ENCODE data around the gene PTPRG. TPM values are rescaled to one million over a fixed set of nuclear protein-coding genes. Genes with fewer than 3 reads are reported as not detected.

Gene PTPRG
- total RNA-seq, 1 donor from 2014 or later: 0.22 TPM

DNA sequence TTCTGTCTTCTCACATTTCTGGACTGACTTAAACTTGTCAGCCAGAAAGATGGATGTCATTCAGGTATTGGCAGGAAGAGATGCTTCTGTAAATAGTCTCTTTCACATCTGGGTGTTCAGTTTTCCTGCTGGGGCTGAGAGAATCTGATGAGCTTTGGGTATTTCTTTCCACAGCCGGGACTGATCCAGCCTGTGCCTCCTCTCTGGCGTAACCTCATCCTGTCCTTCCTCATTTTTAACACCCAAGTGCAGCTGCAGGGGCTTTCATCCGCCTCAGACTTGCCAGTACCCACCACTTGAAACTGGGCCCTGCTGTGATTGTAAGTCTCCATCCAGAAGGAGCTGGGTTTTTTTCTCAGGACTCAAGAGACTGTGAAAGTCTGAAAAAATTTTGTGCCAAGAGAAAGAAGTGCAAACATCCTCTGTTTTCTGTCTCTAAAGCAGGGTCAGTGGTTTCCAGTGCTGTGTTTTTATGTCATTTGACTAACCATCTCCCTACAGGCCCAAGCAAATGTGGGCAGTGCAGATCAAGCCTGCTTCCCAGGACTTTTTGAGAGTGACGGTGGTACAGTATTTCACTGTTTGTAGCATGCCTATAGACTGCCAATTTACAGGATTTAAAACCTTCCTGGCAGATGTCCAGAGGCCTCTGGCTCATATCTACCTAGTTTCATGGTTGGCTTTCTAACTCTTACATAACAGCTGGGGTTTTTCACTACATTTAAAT is 342.7 kb downstream of the PTPRG start:
- H3K27ac Mint-ChIP-seq: no peak overlapping the region
- H3K9me3 Mint-ChIP-seq: no peaks in the 10 kb centered on the region
- ATAC-seq (ENCODE audit: low read depth) (no peak), DNase-seq (no peak)
- intact Hi-C loops (cut with micrococcal nuclease): no loop called here
- no peak for TF ChIP-seq CTCF (IDR thresholded peaks at IDR 0.05)
- H3K4me3 Mint-ChIP-seq: no peak overlapping the region
- POLR2A ChIA-PET: no interaction called here
- no peaks in the 10 kb centered on the region for H3K36me3 Mint-ChIP-seq (ENCODE audit: low read depth)
- H3K27me3 Mint-ChIP-seq: no peaks in the 10 kb centered on the region
- H3K4me1 Mint-ChIP-seq: no peaks in the 10 kb centered on the region
- CTCF ChIA-PET: no interaction called here

DNA sequence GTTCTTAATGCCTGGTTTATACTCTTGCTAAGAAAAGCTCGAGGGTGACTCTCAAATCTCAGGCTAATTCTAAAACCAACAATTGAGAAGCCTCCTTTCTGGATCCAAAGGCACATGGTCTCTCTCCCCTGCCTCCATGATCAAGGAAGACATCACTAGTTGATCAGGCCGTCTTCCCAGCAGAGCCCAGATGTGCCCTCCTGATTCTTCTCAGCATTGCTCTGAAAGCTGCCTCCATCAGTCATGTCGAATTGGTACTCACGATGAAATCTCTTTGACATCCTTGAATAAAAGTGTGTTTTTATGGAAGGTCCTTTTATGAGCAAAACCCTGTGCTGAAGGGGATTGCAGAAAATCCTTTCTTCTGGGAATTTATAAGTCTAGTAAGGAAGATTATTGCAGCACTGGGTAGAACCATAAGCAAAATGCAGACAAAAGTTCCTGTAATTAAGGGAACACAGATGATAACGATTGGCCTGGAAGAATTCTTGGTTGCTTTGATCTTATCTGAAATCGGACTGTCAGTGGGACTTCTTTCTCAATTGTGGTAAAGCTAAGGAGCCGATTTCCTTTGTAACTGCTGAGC is 345.9 kb downstream of the PTPRG start:
- intact Hi-C loops (cut with micrococcal nuclease): no loop called here
- no peaks in the 10 kb centered on the region for H3K27me3 Mint-ChIP-seq
- TF ChIP-seq CTCF (IDR thresholded peaks at IDR 0.05): no peak
- no peak overlapping the region for H3K4me3 Mint-ChIP-seq
- ChIA-PET POLR2A (no interaction called here), CTCF (no interaction called here)
- no peak overlapping the region for H3K27ac Mint-ChIP-seq
- no peaks in the 10 kb centered on the region for H3K9me3 Mint-ChIP-seq
- H3K36me3 Mint-ChIP-seq (ENCODE audit: low read depth): no peaks in the 10 kb centered on the region
- ATAC-seq (ENCODE audit: low read depth) (no peak), DNase-seq (no peak)
- H3K4me1 Mint-ChIP-seq: no peaks in the 10 kb centered on the region

DNA sequence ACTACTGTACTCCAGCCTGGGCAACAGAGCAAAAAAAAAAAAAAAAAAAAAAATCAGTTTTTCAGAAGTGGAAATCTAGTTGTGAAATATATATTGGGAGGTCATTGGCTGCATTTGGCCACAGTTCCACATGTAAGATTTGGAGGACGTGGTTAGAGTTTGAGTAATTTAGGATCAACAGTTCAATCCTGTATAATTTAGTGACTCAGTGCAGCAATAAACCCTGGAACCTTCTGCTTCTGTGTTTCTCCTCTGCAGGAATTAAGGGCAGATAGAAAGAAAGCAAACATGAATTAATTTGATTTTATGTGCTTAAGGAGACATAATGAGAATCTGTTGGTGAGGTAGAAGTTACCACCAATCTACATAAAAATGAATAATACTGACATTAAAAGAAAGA is 347.0 kb downstream of the PTPRG start:
- ATAC-seq (ENCODE audit: low read depth) (no peak), DNase-seq (no peak)
- Mint-ChIP-seq H3K4me3 (no peak overlapping the region), H3K27me3 (no peaks in the 10 kb centered on the region), H3K4me1 (no peaks in the 10 kb centered on the region), H3K27ac (no peak overlapping the region), H3K36me3 (ENCODE audit: low read depth) (no peaks in the 10 kb centered on the region), H3K9me3 (peaks cover 2% of the 10 kb centered on the region)
- POLR2A ChIA-PET: no interaction called here
- intact Hi-C loops (cut with micrococcal nuclease): no loop called here
- no peak for TF ChIP-seq CTCF (IDR thresholded peaks at IDR 0.05)
- CTCF ChIA-PET: no interaction called here

DNA sequence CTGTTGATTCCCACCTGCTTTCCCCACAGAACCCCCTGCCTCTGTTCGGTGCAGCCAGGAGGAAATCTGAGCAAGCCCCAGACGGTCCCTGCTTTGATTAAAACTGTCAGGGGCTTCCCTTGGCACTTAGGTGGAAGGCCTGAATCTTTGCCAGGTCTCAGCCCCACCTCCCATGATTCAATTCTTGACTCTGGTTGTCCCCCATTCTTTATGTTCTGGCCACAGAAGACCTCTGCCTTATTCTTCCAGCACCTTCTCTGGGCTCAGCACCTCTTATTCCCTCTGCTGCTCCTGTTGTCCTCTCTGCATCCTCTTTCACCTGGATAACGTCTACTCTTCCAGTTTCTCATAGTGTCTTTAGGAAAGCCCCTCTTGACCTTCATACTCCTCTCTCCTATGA is 349.4 kb downstream of the PTPRG start:
- Mint-ChIP-seq H3K36me3 (ENCODE audit: low read depth) (no peaks in the 10 kb centered on the region), H3K27ac (no peak overlapping the region), H3K9me3 (peaks cover 2% of the 10 kb centered on the region), H3K4me1 (no peaks in the 10 kb centered on the region), H3K4me3 (no peak overlapping the region), H3K27me3 (no peaks in the 10 kb centered on the region)
- ChIA-PET POLR2A (no interaction called here), CTCF (no interaction called here)
- DNase-seq (no peak), ATAC-seq (ENCODE audit: low read depth) (no peak)
- TF ChIP-seq CTCF (IDR thresholded peaks at IDR 0.05): no peak
- intact Hi-C loops (cut with micrococcal nuclease): no loop called here

GRCh38 chr3:61912158-61912557 is 350.8 kb downstream of the PTPRG start:
- Mint-ChIP-seq H3K27me3 (no peaks in the 10 kb centered on the region), H3K27ac (no peak overlapping the region), H3K36me3 (ENCODE audit: low read depth) (no peaks in the 10 kb centered on the region), H3K4me3 (no peak overlapping the region), H3K9me3 (peaks cover 2% of the 10 kb centered on the region), H3K4me1 (no peaks in the 10 kb centered on the region)
- TF ChIP-seq CTCF (IDR thresholded peaks at IDR 0.05): no peak
- POLR2A ChIA-PET: no interaction called here
- intact Hi-C loops (cut with micrococcal nuclease): no loop called here
- no peak for DNase-seq
- ATAC-seq (ENCODE audit: low read depth): no peak
- CTCF ChIA-PET: no interaction called here

Measured in activated B cell treated with CpG ODN at 0.5 μM for 24 hours (primary cell).